Spleen (tissue), 7 donors: ENCODE results near the gene EFCC1.

ENCODE experiments used
- CTCF ChIP-seq, 11 experiments: fragments of 200-600 bp in 7 of 11; fragments of 450-650 bp in 4 of 11; sonication (generic) in 4 of 11; IDR thresholded peaks in 8 of 11; conservative IDR thresholded peaks in 3 of 11; 1 replicate in 7 of 11; 2 replicates in 4 of 11; pipeline versions ENCODE4 v1.4.0 to v1.8.0; 2016 to 2021; ENCODE audit warnings: antibody characterized with exemption in 11 of 11, inconsistent platforms in 4 of 11, mild to moderate bottlenecking in 1 of 11
- POLR2A ChIP-seq, 3 donors: fragments of 450-650 bp; IDR thresholded peaks; one replicate each; pipeline ENCODE4 v1.5.1; 2017; ENCODE audit warnings: antibody characterized with exemption in 3 of 3, mild to moderate bottlenecking in 1 of 3
- POLR2AphosphoS5 ChIP-seq, 3 donors: sonication (generic); formaldehyde crosslinking; IDR thresholded peaks; one replicate each; pipeline ENCODE4 v1.5.1; 2017; ENCODE audit warnings: antibody characterized with exemption in 3 of 3
- donor health status: DM: no; HTN: no; CAD: no; lungs with moderate emphysema.
- donor health status: DM: no; HTN: no; CAD: no.
- donor health status: DM: no; HTN: no; CAD: no.

DNA sequence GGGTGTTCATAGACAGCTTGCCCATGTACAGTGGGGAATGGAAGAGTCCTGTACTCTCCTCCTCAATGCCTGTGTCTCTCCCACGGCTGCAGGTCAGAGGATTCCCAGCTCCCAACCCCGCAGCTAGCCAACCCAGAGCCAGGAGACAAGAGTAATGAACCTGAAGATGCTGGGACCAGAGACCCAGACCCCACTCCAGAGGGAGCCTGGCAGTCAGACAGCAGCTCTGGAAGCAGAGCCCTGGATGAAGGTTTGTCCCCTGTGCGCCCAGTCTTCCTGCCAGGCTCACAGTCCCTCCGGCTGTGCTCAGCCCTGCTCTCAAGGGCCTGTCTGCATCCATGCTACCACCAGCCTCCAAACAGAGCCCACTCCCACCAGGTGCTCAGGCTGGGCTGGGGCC, 29.5 kb downstream of the EFCC1 start:
- TF ChIP-seq CTCF (IDR thresholded peaks at IDR 0.05 in 8 of 11, conservative IDR thresholded peaks at IDR 0.05 in 3 of 11): no peak
- no peak for TF ChIP-seq POLR2A (IDR thresholded peaks at IDR 0.05)
- no peak for TF ChIP-seq POLR2AphosphoS5 (IDR thresholded peaks at IDR 0.05)
